Measurements from ENCODE around the gene NR2F1-AS1.

GRCh38 chr5:93378073-93378472 is 202.9 kb downstream of the NR2F1-AS1 start:
- TF ChIP-seq CTCF (conservative IDR thresholded peaks at IDR 0.05; ENCODE audit: low read depth in 2 of 2), result no peak
- no peak for TF ChIP-seq STAT1 (IDR thresholded peaks at IDR 0.05; ENCODE audit: unreplicated experiment)
- no peak for TF ChIP-seq EZH2 (IDR thresholded peaks at IDR 0.05; ENCODE audit: low read depth, unreplicated experiment)
- no peak for TF ChIP-seq POLR2AphosphoS5 (IDR thresholded peaks at IDR 0.05; ENCODE audit: low read depth)
- TF ChIP-seq EZH2phosphoT487 (IDR thresholded peaks at IDR 0.05; ENCODE audit: unreplicated experiment), result no peak
- TF ChIP-seq JUNB (IDR thresholded peaks at IDR 0.05; ENCODE audit: unreplicated experiment), result no peak
- no peak for TF ChIP-seq CREB1 (CRISPR knock-in tag; IDR thresholded peaks at IDR 0.05; ENCODE audit: low read depth)
- TF ChIP-seq ZNF114 (CRISPR knock-in tag; IDR thresholded peaks at IDR 0.05), result no peak
- no peak for TF ChIP-seq REST (IDR thresholded peaks at IDR 0.05; ENCODE audit: unreplicated experiment)
- no peak for TF ChIP-seq ETS1 (IDR thresholded peaks at IDR 0.05)
- TF ChIP-seq NANOG (IDR thresholded peaks at IDR 0.05; ENCODE audit: borderline replicate concordance), result no peak
- no peak for TF ChIP-seq ZNF462 (CRISPR knock-in tag; IDR thresholded peaks at IDR 0.05)
- TF ChIP-seq ZNF331 (CRISPR knock-in tag; IDR thresholded peaks at IDR 0.05; ENCODE audit: low read depth), result no peak
